RWPE1 (cell line): Measurements from ENCODE around the gene DRICH1.
"Not testable (repeated sequence)": the region's sequence is repeated elsewhere in the genome, so short reads cannot be mapped to it uniquely, and the experiment has no call there.

Experiments used
- CTCF ChIA-PET: fragments of 350-600 bp; sonication (Branson Sonifier 250); formaldehyde crosslinking; extraction: SDS; loops from one replicate; lab custom pipeline; 2021; lab: Yijun Ruan, JAX
- POLR2A ChIA-PET: fragments of 400-600 bp; formaldehyde crosslinking; extraction: SDS; loops from one replicate; lab custom pipeline; 2020; ENCODE audit warnings: antibody characterized with exemption; ENCODE audit not compliant: low non-redundant PET; lab: Yijun Ruan, JAX
- DNase-seq: peaks from one replicate; pipeline ENCODE4 v3.0.0; 2012; ENCODE audit warnings: low spot score
- H3K27ac ChIP-seq: fragments of 450-650 bp; 2 replicates; pipeline ENCODE4 v1.5.1; 2017
- CTCF ChIP-seq: fragments of 450-650 bp; conservative IDR thresholded peaks from 2 replicates; pipeline ENCODE4 v1.5.1; 2017; ENCODE audit warnings: low read depth, mild to moderate bottlenecking

The DRICH1 gene

GRCh38 chr22:23563111-23563510, 69.0 kb downstream of the DRICH1 start:
- ChIA-PET POLR2A (no interaction called here), CTCF (interaction anchor here (0.7 kb wide), 1 partner anchor 784 kb away, joined by 3 read pairs; no protein-coding TSS in a partner anchor)
- DNase-seq = no peak

GRCh38 chr22:23562186-23562585, 69.9 kb downstream of the DRICH1 start:
- CTCF ChIA-PET = no interaction called here
- DNase-seq = no peak
- POLR2A ChIA-PET = no interaction called here
- no peak for TF ChIP-seq CTCF
- H3K27ac ChIP-seq = no peak overlapping the region

More at GRCh38 chr22:23563111-23563510, 69.0 kb downstream of the DRICH1 start:
- H3K27ac ChIP-seq = no peak overlapping the region
- TF ChIP-seq CTCF = no peak

GRCh38 chr22:23561025-23561510, 71.1 kb downstream of the DRICH1 start:
- DNase-seq, CTCF ChIA-PET, H3K27ac ChIP-seq, POLR2A ChIA-PET: not testable (repeated sequence)

- CTCF ChIA-PET, DNase-seq, H3K27ac ChIP-seq, POLR2A ChIA-PET: not testable (repeated sequence)
These were observed 71.9 kb downstream of the DRICH1 start for GRCh38 chr22:23560215-23560614.
